Sigmoid colon (tissue), 7 donors: ENCODE measurements around the gene ZFP3. TPM values are rescaled to one million over a fixed set of nuclear protein-coding genes. Genes with fewer than 3 reads are reported as not detected.
A peak's percentile ranks its signal among the peaks of the same experiment; 100 is the strongest.

Source experiments
- DNase-seq: peaks from one replicate; pipeline ENCODE4 v3.0.0-alpha.2; 2019
- H3K27ac ChIP-seq, 4 donors: fragments of 200-600 bp; sonication (generic); one replicate each; pipeline ENCODE4 v1.5.1; 2016 to 2019; ENCODE audit warnings: mild to moderate bottlenecking in 1 of 4
- H3K27me3 ChIP-seq, 3 donors: fragments of 200-600 bp; sonication (generic); one replicate each; pipeline ENCODE4 v1.5.1; 2019; ENCODE audit warnings: mild to moderate bottlenecking in 1 of 3
- H3K36me3 ChIP-seq, 4 donors: fragments of 200-600 bp; sonication (generic); one replicate each; pipeline ENCODE4 v1.5.1; 2016 to 2019
- H3K4me1 ChIP-seq, 4 donors: fragments of 200-600 bp; sonication (generic); one replicate each; pipeline ENCODE4 v1.5.1; 2017 to 2019
- H3K4me3 ChIP-seq, 4 donors: fragments of 200-600 bp; sonication (generic); one replicate each; pipeline ENCODE4 v1.5.1; 2017 to 2019; ENCODE audit warnings: mild to moderate bottlenecking in 2 of 4, moderate library complexity in 1 of 4
- H3K9me3 ChIP-seq, 4 donors: fragments of 200-600 bp in 3 of 4; sonication (generic) in 3 of 4; one replicate each; pipeline versions ENCODE4 v1.5.1 to v1.6.1; 2013 to 2019
- EP300 ChIP-seq, 4 donors: sonication (generic); formaldehyde crosslinking; IDR thresholded peaks; one replicate each; pipeline ENCODE4 v1.6.1; 2017; ENCODE audit warnings: antibody characterized with exemption in 4 of 4
- POLR2A ChIP-seq, 2 donors: fragments of 450-650 bp; IDR thresholded peaks; one replicate each; pipeline ENCODE4 v1.6.1; 2016; ENCODE audit warnings: antibody characterized with exemption in 2 of 2, mild to moderate bottlenecking in 2 of 2, moderate library complexity in 2 of 2
- POLR2AphosphoS5 ChIP-seq, 4 donors: sonication (generic); formaldehyde crosslinking; IDR thresholded peaks; one replicate each; pipeline ENCODE4 v1.6.1; 2017; ENCODE audit warnings: antibody characterized with exemption in 4 of 4
- WGBS, 2 donors: extraction: QIAGEN DNeasy Blood & Tissue Kit; methylation state at CpG; one replicate each; pipeline ENCODE4 v1.1.7; 2013; 5-methylcytosine and 5-hydroxymethylcytosine counted together
- intact Hi-C: fragments of 100-400 bp; cut with DNase I; formaldehyde crosslinking; loops from one replicate; pipeline ENCODE4 v1.15.1; 2023
- polyA plus RNA-seq, 3 donors: library from polyadenylated mRNA; stranded (reverse); fragments of 200-250 nt; gene quantifications; one replicate each; pipeline ENCODE4 v1.2.3, GENCODE V29; 2013
- total RNA-seq, 4 donors: library from RNA; depleted of rRNA; stranded (reverse); fragments of >200 nt; gene quantifications; one replicate each; pipeline ENCODE4 v1.1.0, GENCODE V29; 2016
- TF ChIP-seq, protein P1 (sequence below), 4 experiments: fragments of 450-650 bp in 3 of 4; fragments of 200-600 bp in 1 of 4; IDR thresholded peaks; one replicate each; pipeline ENCODE4 v1.5.1; 2016 to 2019; ENCODE audit warnings: antibody characterized with exemption in 4 of 4, mild to moderate bottlenecking in 3 of 4, moderate library complexity in 2 of 4
- donor health status: healthy with polysubstance abuse.
- donor health status: Bipolar disorder and iron deficiency.
- donor health status: healthy.

The ZFP3 gene
- total and polyA plus RNA-seq, 7 donors: 2.4 to 6.1 (median 4.3) TPM

DNA sequence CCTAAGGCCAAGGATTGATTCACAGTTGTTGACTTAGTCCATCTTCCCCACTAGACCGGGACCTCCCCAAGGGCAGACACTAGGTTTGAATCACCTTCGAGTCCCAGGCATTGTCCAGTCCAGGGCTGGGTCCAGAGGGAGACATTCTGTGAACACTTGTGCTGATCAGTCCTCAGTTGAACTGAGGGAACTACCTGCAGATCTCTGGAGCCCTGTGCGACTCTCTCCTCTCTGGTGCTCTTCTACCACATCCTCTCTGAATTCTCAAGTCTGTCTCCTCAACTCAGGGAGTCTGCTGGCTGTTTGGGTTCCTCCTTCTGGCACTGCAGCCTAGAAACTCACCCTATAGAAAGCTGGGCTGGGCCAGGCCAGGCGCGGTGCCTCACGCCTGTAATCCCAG, 22.6 kb downstream of the ZFP3 start:
- TF ChIP-seq EP300 (IDR thresholded peaks at IDR 0.05): no peak
- TF ChIP-seq POLR2A (IDR thresholded peaks at IDR 0.05): no peak
- TF ChIP-seq POLR2AphosphoS5 (IDR thresholded peaks at IDR 0.05): no peak
- TF ChIP-seq, protein P1, sequence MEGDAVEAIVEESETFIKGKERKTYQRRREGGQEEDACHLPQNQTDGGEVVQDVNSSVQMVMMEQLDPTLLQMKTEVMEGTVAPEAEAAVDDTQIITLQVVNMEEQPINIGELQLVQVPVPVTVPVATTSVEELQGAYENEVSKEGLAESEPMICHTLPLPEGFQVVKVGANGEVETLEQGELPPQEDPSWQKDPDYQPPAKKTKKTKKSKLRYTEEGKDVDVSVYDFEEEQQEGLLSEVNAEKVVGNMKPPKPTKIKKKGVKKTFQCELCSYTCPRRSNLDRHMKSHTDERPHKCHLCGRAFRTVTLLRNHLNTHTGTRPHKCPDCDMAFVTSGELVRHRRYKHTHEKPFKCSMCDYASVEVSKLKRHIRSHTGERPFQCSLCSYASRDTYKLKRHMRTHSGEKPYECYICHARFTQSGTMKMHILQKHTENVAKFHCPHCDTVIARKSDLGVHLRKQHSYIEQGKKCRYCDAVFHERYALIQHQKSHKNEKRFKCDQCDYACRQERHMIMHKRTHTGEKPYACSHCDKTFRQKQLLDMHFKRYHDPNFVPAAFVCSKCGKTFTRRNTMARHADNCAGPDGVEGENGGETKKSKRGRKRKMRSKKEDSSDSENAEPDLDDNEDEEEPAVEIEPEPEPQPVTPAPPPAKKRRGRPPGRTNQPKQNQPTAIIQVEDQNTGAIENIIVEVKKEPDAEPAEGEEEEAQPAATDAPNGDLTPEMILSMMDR (IDR thresholded peaks at IDR 0.05): no peak
- 75 to 81% methylated on average over 6 of the region's 6 CpGs for WGBS, 2 donors
- DNase-seq: no peak
- intact Hi-C loops: no loop called here
- Histone ChIP-seq H3K4me3 (no peak overlapping the region), H3K27me3 (no peaks in the 10 kb centered on the region), H3K9me3 (peaks cover 0 to 2% (median 0%) of the 10 kb centered on the region in 4 donors), H3K4me1 (peaks cover 0 to 15% (median 9%) of the 10 kb centered on the region in 4 donors), H3K36me3 (peaks cover 2 to 8% (median 4%) of the 10 kb centered on the region in 4 donors), H3K27ac (no peak overlapping the region)

DNA sequence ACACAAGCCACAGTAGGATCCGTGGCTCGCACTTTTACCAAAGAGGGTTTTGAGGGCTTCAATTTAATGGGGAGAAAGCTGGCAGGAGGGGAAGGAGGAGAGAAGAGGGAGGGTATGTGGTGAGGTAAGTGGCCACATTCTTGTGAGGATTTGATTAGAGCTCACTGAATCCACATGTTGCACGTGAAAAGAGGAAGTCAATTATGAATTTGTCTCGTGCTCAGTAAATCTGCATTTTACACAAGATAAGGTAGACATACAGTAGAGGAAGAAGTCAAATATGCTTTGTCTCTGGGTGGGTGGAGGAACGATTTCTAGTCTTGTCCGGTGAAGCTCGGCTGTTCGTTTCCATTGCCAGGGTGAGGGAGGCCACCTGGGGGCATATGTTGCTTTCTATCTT, 32.5 kb downstream of the ZFP3 start:
- Histone ChIP-seq H3K27ac (peak overlapping the region in 2 of 4 donors; percentile 81 to 85), H3K4me3 (peak overlapping the region; percentile 76 to 95 (median 81)), H3K4me1 (peaks cover 0 to 20% (median 13%) of the 10 kb centered on the region in 4 donors), H3K9me3 (no peaks in the 10 kb centered on the region), H3K36me3 (peaks cover 7 to 38% (median 17%) of the 10 kb centered on the region in 4 donors), H3K27me3 (peaks cover 3 to 19% (median 6%) of the 10 kb centered on the region in 3 donors)
- TF ChIP-seq POLR2A (IDR thresholded peaks at IDR 0.05) (no peak), EP300 (IDR thresholded peaks at IDR 0.05) (no peak), POLR2AphosphoS5 (IDR thresholded peaks at IDR 0.05) (no peak)
- TF ChIP-seq, protein P1 (IDR thresholded peaks at IDR 0.05): no peak
- no peak for DNase-seq
- WGBS, 2 donors: 25 to 49% methylated on average over 8 of the region's 8 CpGs
- intact Hi-C loops: loop anchor here (5.0 kb wide), 2 partner anchors 34 to 81 kb away; partner anchors contain the start of genes ZFP3 and ZNF594

DNA sequence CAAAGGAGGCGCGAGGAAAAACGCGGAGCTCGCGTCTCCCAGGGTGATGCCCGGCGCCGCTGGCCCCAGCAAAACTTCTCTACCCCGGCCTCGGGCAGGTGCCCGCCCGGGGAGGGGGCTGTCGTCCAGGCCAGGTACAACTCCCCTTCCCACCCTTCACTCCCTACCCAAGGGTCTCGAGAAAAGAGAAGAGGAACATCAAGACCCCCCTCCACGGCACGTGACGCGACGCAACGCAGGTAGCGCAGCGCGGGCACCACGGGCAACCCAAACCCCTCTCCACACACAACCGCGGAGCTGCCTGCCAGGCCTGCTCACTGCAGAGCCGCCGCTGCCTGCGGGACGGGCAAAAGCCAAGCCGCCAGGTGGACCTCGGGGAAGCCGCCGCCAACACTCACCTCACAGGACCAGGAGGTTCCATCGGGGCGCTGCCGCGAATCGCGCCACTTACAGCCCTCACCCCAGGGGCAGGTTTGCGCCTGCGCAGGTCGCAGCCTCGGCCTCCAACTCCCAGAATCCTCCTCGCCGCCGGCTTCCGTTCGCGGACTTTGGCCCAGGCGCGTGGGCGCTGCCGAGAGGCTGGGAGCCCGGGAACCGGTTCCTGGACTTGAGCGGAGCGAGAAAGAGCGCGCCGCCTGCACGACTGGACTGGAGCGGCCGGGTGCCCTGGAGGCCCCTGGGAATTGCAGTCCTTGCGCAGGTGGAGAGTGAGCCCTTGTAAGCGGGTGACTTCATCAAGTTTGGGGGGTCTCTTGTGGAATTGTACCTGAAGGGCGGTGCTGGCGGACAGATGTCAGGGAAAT, 33.3 kb downstream of the ZFP3 start, which contains the start of gene ZNF232:
ZNF232 (minus strand) TSS at position 477 of the 803 bp plus-strand sequence; CDS start at position 421, 56 bp downstream.
- peak; percentile 96 for DNase-seq
- Histone ChIP-seq H3K4me1 (peaks cover 0 to 21% (median 13%) of the 10 kb centered on the region in 4 donors), H3K9me3 (no peaks in the 10 kb centered on the region), H3K27ac (peak within 1 kb of the TSS; percentile 81 to 85 (median 82)), H3K36me3 (peaks cover 0 to 30% (median 11%) of the 10 kb centered on the region in 4 donors), H3K4me3 (peak within 1 kb of the TSS; percentile 76 to 95 (median 81)), H3K27me3 (peaks cover 6 to 27% (median 8%) of the 10 kb centered on the region in 3 donors)
- intact Hi-C loops: loop anchor here (5.0 kb wide), 2 partner anchors 34 to 81 kb away; partner anchors contain the start of genes ZFP3 and ZNF594
- TF ChIP-seq, protein P1 (IDR thresholded peaks at IDR 0.05): no peak
- TF ChIP-seq POLR2AphosphoS5 (IDR thresholded peaks at IDR 0.05) (peak; percentile 68 to 90 (median 86)), EP300 (IDR thresholded peaks at IDR 0.05) (no peak), POLR2A (IDR thresholded peaks at IDR 0.05) (peak; percentile 32 to 42)
- 0 to 1% methylated on average over 69 of the region's 69 CpGs for WGBS, 2 donors

DNA sequence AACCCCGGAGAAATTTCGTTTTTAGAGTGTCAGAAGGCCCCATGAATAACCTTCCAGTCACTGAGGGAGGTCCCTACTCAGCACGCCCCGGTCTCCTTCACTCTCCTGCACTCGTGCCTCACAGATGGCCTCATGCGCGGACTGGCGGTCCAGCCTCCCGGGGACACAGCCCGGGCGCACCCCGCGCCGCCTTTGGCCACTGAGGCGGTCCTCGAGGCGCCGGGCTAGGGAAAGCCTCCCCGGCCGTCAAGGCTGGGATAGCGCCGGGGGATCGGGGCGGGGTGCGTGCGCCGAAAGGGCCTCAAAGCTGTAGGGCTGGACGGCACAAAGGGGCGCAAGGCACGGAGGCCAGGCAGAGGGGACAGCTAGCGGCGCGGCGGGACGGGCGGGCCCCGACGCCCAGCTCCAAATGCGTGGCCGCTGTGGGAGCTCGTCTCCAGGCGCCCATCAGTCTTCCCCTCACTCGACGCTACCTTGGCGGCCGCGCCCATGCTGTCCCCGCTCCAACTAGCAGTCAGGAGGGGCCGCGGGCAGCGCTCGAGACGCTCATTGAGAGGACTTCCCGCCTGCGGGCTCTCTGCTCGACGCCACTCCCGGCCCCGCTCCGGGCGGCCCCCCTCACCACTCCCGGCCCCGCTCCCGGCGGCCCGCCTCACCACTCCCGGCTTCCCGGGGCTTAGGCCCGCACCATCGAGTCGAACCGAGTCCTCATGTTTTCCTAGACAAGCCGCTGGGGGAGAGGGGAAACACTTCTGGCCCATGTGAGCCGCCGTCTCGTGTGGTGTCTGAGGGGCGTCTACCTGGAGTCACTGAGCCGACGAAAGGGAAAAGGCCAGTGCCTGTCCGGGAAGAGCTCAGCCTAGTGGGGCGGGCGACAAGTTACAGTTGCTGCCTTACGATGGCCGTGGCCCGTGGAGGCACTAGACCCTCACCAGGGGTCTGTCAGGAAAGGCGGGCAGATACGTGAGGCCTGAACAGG, 37.7 kb downstream of the ZFP3 start, which contains the start of gene USP6:
USP6 (plus strand) TSS at position 360 of the 979 bp plus-strand sequence. CDS start 14,336 bp downstream, outside the sequence.
- peaks cover 0 to 14% (median 5%) of the 10 kb centered on the region in 4 donors for H3K4me1 ChIP-seq
- H3K4me3 ChIP-seq: peak within 1 kb of the TSS in 1 of 4 donors; percentile 40
- H3K27ac ChIP-seq: peak within 1 kb of the TSS in 1 of 4 donors; percentile 68
- TF ChIP-seq, protein P1 (IDR thresholded peaks at IDR 0.05): no peak
- TF ChIP-seq POLR2AphosphoS5 (IDR thresholded peaks at IDR 0.05): peak in 1 of 4 donors; percentile 61
- DNase-seq: no peak
- intact Hi-C loops: no loop called here
- peaks cover 6 to 38% (median 8%) of the 10 kb centered on the region in 3 donors for H3K27me3 ChIP-seq
- no peaks in the 10 kb centered on the region for H3K9me3 ChIP-seq
- WGBS, 2 donors: 26 to 50% methylated on average over 87 of the region's 87 CpGs
- no peaks in the 10 kb centered on the region for H3K36me3 ChIP-seq
